IPS-11a (cell line): ENCODE measurements around the gene KIN.
"Not testable (repeated sequence)": the region's sequence is repeated elsewhere in the genome, so short reads cannot be mapped to it uniquely, and the experiment has no call there.

Experiments
- H3K4me3 ChIP-seq: one replicate; pipeline ENCODE4 v1.5.1; 2013; ENCODE audit warnings: low read depth, low read length, control low read depth

KIN gene

DNA sequence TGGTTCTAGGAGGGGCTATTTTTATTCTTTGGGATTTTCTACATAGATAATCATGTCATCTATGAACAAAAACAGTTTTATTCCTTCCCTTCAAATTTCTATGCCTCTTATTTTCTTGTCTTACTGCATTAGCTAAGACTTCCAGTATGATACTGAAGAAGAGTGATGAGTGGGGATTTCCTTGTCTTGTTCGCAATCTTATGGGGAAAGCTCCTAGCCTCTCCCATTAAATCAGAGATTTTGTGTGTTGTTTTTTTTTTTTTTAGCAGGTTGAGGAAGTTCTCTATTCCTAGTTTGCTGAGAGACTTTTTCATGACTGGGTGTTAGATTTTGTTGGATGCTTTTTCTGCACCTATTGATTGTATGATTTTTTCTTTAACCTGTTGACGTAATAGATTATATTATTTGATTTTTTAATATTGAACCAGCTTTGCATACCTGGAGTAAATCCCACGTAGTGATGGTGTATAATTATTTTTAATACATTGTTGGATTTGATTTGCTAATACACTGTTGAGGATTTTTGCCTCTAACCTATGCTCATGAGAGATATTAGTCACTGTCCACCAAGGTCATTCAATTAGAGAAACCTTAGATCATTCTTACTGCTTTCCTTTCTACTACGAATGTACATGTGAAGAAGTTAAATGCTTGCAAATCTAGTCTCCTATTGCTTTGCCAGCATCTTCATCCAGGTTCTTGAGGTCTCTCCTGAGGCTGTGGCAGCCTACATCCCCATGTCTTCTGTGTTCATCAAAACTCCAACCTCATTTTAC is 6.6 kb upstream of the KIN start:
- no peak overlapping the region for H3K4me3 ChIP-seq

DNA sequence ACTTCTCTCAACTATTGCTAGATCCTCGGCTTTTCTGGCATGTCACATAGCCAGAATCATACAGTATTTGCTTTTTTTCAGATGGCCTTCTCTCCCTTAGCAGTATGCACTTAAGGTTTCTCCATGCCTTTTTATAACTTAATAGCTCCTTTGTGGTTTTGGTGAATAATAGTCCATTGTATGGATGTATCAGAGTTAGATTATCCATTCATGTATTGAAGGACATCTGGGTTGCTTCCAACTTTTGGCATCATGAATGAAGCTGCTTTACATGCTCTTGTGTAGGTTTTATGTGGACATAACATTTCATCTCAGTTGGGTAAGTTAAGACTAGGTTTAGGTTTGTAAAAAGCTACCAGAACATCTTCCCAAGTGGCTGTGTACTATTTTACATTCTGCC is 4.7 kb upstream of the KIN start:
- H3K4me3 ChIP-seq: no peak overlapping the region

DNA sequence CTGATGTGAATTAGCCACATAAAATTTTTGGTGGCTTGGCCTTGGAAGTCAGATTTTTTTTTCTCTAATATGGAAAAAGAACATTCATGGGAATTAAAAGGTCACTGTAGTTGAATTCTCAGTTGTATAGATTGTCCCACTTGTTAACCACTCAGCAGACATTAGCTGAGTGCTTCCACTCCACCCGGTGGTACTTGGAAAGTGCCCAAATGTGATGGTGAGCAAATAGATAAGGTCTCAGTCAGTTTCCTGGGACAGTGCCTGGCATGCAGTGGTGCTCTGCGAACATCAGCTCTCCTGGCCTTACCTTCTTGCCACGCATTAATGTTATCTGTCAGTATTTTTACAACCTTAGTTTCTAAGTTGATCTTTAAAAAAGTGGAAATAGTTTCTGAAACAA is 1.6 kb upstream of the KIN start:
- H3K4me3 ChIP-seq: peak overlapping the region; percentile 95

DNA sequence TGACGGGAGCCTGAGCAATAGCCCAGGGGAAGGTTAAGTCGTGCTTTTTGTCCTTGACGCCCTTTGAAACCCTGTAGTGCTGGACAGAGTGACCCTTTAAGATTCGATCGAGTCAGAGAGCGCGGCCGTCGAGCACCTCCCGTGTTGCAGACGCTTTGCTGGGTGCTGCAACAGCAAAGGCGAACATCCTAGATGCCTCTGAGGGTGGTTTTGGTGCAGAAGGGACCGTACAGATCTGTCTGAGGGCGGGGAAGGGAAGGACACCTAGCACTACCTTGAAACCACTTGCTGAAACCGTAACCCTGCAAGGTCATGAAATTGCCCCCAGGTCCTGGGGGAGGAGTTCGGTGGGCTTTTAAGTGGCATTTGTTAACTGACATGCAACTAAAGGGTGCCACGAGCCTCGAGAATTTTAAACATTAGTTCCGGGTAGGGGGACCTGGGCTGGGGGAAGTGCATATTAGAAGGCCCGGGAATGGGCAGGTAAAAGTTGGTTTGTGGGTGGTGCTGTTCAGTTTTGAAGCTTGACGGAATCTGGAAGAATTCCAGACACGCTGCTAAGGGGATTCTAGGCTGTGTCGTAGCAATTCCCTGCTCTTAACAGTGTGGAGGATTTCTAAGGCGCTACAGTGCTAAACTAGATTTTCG is 970 bp upstream of the KIN start:
- peak overlapping the region; percentile 95 for H3K4me3 ChIP-seq

DNA sequence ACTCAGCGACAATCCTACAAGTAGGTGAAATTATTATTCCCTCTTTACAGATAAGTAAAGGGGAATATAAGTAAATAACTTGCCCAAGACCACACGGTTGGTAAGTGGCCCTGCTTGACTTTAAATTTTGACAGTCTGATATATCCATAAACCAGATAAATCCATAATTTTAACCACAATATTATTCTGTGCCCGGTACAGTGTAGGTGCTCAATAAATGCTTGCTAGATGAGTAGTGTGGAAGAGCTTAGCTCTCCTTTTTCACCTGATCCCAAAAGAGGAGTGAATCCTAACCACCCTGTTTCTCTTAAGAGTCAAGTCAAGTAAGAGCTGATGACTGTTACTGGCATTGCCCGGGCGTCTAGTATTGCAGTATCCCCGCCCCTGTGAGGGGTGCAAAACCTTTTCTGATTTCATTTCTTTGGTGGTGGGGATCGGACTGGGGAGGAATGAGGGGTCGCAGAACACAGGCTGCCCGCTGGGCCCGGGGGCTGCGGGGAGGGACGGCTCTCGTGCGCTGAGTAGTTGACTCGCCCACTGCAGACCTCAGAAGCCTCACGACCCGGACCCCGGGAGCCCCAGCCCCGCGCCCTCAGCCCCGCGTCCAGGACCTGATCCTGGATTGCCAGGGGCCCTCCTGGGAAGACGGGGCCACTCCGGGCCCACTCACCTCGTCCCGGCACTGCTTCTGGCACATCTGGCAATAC is 490 bp downstream of the KIN start:
- H3K4me3 ChIP-seq: peak overlapping the region; percentile 95

DNA sequence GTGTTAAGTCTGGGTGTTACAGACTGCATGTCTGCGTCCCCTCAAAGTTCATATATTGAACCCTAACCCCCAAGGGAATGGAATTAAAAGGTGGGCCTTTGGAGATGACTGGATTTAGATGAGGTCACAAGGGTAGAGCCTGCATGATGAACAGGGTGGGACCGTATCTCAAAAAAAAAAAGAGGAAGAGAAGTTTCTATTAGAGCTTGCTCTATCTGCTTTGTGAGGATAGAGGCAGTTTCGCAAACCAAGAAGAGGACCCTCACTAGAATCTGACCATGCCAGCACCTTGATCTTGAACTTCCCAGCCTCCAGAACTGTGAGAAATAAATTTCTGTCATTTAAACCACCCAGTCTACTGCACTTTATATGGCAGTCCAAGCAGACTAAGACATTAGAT is 1.4 kb downstream of the KIN start:
- H3K4me3 ChIP-seq: peak overlapping the region; percentile 95

DNA sequence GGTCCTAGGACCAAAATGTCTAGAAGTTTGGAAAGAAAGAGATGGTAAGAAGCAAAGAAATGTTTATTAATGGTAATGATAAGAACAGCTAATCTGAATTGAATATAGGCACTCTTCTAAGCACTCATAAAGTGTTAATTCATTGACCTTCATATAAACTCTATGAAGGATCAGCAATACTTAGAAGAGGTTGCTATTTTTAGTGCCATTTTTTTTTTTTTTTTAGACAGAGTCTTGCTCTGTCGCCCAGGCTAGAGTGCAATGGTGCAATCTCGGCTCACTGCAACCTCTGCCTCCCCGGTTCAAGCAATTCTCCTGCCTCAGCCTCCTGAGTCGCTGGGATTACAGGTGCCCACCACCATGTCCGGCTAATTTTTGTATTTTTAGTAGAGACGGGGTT is 5.6 kb downstream of the KIN start:
- H3K4me3 ChIP-seq: not testable (repeated sequence)

DNA sequence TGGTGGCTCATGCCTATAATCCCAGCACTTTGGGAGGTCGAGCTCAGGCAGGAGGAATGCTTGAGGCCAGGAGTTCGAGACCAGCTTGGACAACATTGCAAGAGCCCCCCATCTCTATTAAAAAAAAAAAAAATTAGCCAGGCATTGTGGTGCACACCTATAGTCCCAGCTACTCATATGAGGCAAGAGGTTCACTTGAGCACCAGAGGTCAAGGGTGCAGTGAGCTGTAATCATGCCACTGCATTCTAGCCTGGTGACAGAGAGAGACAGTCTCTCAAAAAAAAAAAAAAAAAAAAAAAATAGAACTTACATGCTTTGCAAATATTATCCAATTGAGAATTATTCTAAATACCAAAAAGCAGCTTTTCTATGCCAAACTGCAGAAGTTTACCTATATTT is 11.0 kb downstream of the KIN start:
- H3K4me3 ChIP-seq: no peak overlapping the region

DNA sequence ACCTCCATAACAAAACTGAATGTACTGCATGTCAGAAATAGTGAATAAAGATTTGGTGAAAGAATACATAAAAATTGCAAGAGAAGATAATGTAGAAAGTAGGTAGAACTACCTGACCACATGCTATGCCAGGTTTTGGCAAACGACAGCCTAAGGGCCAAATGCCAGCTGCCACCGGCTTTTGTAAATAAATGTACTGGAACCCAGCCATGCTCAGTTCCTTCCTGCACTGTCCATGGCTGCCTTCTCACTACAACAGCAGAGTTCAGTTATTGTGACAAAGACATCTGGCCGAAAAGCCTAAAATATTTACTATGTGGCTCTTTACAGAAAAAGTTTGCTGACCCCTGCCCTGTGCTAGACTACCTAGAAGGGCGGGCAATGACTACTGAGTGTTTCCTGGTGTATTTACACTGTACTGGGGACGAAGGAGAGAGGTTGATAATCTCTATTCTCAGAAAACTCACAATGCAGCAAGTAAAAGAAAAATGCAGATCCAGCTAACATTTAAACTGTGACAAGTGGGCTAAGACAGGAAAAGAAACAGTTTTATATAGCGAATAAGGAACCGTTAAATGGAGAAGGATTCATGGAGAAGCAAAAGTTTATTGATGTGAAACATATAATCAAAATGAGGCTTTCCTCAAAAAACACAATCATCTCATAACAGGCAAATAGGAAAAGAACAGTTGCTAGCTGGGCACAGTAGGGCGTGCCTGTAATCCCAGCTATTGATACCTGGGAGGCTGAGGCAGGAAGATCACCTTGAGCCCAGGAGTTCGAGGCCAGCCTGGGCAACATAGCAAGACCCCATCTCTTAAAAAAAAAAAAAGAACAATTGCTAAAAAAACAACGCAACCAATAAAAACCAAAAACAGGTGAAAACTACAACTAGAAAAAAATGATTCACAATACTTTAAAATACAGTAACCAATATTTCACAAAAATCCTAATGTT is 13.7 kb downstream of the KIN start:
- H3K4me3 ChIP-seq: no peak overlapping the region

DNA sequence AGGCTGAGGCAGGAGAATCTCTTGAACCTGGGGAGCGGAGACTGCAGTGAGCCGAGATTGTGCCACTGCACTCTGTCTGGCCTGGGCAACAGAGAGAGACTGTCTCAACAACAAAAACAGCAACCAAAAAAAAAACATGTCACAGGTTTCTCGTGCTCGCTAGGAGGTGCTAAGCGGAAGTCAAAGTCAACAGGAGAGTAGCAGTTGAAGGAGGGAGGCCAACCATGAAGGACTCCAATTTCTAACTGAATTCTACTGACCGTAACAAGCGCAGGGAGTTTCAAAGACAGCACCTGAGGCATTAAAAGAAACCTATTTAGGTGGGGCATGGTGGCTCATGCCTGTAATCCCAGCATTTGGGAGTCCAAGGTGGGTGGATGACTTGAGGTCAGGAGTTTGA is 19.4 kb downstream of the KIN start:
- no peak overlapping the region for H3K4me3 ChIP-seq

DNA sequence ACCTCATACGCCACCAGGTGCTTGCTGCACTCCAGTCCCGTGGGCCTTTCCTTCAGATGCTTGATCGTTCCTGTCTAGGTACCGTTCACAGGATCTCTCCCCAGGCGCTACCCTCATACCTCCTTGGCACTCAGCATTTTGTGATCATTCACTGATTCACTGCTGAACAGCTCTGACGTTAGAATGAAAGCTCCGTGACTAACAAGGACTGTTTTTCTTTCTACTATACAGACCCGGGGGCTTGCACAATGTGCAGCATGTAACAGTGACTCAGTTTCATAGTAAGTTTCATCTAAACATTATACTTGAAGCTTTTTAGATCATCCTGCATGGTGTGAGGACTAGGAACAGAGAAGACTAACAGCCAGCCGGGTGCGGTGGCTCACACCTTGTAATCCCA is 20.6 kb downstream of the KIN start:
- H3K4me3 ChIP-seq: no peak overlapping the region

DNA sequence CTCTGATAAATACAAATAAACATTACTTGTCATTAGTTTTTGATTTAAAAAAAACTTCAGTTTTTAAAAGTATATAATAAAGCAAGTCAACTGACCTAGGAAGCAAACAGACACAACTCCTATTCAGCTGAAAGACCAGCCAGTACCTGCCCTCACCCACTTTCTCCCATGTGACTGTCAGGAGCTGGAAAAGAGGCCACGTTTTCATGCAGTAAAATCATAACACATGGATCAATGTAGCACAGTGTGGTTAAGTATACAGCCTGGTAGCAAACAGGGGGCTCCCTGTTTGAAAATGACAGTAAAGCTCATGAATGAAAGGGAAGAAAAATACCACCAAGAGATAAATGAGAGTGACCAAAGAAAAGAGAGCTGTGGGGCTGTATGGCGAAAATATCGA is 21.6 kb downstream of the KIN start:
- H3K4me3 ChIP-seq: no peak overlapping the region

DNA sequence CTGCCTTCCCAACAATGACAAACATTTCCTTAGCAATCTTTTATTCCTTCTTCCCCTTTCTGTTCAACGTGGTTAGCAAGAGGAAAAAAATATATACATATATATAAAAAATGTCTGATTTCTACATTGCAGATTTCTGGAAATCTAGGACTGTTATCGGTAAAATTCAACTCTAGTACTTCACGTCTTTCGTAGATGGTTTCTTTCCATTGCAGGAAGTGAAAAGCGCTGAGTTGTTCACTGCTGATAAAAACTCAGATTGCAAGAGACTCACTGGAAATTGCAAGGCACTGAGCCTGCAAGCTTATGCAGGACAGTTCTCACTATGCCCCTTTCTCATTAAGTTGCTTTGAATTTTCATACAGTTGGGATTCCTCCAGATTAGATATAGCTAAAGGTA is 23.9 kb downstream of the KIN start:
- no peak overlapping the region for H3K4me3 ChIP-seq

DNA sequence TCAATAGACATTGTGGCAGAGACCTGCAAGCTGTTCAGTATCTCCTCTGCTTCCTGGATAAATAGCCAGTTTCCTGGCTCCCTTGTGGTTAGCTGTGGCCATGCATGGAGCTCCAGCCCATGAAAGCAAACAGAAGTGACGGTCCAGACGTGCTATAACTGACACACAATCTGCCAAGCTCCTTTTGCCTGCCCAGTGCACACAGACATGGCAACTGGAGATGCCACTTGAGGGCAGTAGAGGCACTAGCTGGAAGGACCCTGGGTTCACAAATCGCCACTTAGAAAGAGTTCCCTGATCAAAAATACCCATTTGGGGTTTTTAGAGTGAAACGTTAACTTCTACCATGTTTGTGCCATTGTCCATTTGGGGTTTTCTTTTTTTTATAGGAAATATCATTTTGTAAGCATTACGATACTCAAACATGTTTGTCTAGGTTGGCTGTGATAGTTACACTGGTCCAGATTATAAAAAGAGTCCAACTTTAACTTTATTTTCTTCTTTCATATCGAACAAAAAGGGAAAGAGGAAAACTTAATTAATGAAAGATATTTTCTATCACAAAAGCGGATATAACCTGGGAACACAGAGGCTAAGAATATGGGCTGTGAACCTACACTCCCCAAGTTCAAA is 31.3 kb downstream of the KIN start:
- no peak overlapping the region for H3K4me3 ChIP-seq

DNA sequence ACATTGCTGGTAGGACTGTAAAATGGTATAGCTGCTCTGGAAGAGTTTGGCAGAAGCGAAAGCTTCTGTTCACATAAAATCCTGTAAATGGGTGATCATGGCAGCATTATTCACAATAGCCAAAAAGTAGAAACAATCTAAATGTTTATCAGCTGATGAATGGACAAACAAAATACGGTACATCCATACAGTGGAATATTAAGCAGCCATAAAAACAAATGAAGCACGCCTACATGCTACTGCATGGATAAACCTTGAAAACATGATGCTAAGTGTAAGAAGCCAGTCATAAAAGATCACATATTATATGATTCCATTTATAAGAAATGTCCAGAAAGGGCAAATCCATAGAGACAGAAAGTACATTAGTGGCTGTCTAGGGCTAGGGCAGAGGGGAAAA is 32.7 kb downstream of the KIN start:
- no peak overlapping the region for H3K4me3 ChIP-seq

DNA sequence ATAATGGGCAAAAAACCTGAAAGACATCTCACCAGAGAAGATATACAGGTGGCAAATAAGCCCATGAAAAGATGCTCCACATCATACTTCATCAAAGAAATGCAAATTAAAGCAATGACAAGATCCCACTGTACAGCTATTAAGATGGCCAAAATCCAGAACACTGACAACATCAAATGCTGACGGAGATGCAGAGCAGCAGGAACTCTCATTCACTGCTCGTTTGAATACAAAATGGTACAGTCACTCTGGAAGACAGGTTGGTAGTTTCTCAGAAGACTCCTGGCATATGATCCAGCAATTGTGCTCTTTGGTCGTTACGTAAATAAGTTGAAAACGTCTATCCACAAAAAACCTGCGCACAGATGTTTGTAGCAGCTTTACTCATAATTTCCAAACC is 35.5 kb downstream of the KIN start:
- H3K4me3 ChIP-seq: no peak overlapping the region

DNA sequence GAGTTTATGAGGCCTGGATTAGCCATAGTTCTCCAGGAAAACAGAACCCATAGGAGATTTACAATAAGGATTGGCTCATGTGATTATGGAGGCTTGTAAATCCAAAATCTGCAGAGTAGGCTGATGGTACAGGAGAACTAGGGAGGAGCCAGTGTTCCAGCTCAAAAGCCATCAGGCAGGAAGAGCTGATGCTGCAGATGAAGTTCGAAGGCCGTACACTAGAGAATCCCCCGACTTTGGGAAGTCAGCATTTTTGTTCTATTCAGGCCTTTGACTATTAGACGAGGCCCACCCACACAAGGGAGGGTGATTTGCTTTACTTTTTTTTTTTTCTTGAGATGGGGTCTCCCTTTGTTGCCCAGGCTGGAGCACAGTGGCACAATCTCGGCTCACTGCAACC is 37.6 kb downstream of the KIN start:
- H3K4me3 ChIP-seq: no peak overlapping the region

DNA sequence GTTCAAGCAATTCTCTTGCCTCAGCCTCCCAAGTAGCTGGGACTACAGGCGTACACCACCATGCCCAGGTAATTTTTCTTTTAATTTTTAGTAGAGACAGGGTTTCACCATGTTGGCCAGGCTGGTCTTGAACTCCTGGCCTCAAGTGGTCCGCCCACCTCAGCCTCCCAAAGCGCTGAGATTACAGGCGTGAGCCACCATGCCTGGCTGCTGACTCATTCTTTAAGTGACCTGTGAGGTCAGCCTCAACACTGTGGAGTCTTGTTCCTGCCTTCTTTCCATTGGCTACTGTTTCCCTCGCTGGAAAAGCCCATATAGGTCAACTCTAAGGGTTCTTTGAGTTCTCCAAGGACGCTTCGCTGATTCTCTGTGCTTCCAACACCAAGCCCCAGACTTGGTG is 39.2 kb downstream of the KIN start:
- H3K4me3 ChIP-seq: not testable (repeated sequence)

DNA sequence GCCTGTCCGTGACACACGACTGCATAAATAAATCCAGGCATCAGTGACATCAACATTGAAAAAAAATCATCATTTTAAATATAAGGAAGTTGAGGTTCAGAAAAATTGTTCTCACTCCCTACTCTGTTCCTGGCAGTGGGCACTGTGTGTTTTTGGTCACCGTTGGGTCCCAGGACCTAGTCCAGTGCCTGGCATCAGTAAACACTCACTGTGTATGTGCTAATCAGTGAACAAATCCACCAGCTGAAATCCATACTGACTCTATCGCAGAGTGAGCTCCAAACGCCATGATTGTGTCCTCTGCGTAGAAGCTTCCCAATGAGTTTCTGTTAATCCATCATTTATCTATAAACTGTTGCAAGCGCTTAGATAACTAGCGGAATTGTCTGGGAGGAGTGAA is 43.5 kb downstream of the KIN start:
- no peak overlapping the region for H3K4me3 ChIP-seq

DNA sequence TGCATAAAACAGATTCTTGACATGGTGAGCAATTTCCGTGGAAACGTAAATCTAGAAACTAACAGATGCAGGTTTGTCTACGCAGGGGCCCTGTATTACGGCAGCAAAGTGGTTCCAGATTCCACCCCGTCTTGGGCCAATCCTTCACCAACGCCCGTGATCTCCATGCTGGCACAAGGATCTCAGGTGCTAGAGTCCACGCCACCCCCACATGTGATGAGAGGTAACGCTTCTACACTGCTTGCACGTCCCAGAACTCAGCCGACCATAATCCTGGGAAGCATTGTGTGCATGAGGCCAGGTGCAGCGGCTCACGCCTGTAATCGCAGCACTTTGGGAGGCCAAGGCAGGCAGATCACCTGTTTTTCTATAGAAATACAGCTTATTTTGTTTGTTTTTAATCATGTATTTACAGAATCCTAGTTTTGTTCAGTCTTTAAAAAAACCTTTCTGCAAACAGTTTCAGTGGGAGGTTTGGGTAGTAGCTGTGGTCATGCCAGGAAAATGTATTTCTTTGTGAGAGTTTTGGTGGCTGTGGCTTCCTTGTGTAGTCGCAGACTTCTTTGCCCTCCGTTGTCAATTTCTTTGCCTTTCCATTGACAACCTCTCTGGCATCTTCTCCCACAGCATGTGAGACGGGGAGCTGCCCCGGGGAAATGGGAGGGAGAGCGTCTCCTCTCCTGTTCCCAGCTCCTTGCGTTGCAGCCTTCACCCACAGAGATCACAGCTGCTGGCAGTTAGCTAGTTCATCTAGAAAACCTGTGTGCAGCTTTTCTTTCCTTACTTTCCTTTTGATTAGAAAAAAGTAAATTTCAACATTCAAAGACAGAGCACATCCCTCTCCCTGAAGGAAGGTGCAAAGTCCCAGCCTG is 49.0 kb downstream of the KIN start:
- no peak overlapping the region for H3K4me3 ChIP-seq
